ENCODE results near the gene LIPC.

DNA sequence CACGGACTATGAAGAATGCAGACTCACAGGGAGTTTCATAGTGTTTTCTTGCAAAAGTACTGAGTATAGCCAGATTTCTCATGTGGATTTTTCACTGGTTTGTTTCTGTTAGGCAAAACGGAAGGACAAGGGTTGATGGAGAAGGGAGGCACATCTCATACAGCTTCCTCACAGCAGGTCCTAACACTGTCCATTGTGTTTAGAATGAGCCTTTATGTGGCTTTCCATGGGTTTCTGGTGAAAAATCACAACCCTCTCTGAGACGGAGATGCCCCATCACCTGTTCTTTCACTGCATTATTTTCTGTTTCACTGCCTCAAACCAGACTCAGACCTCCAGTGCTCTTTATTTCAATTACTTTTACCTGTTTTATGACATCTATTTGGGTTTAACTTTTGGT is 25.0 kb upstream of the LIPC start:
- no peak for TF ChIP-seq EZH2 (IDR thresholded peaks at IDR 0.05; ENCODE audit: borderline replicate concordance, low read depth, low read length, severe bottlenecking)
- TF ChIP-seq, protein P1, sequence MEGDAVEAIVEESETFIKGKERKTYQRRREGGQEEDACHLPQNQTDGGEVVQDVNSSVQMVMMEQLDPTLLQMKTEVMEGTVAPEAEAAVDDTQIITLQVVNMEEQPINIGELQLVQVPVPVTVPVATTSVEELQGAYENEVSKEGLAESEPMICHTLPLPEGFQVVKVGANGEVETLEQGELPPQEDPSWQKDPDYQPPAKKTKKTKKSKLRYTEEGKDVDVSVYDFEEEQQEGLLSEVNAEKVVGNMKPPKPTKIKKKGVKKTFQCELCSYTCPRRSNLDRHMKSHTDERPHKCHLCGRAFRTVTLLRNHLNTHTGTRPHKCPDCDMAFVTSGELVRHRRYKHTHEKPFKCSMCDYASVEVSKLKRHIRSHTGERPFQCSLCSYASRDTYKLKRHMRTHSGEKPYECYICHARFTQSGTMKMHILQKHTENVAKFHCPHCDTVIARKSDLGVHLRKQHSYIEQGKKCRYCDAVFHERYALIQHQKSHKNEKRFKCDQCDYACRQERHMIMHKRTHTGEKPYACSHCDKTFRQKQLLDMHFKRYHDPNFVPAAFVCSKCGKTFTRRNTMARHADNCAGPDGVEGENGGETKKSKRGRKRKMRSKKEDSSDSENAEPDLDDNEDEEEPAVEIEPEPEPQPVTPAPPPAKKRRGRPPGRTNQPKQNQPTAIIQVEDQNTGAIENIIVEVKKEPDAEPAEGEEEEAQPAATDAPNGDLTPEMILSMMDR (IDR thresholded peaks at IDR 0.05; ENCODE audit: extremely low read depth in 1 of 2, insufficient read depth in 1 of 2, low read depth in 1 of 2, low read length in 2 of 2) = no peak
- no peak for TF ChIP-seq POLR2A (IDR thresholded peaks at IDR 0.05; ENCODE audit: low read depth, low read length)
- no peak for TF ChIP-seq POLR2AphosphoS5 (IDR thresholded peaks at IDR 0.05; ENCODE audit: insufficient read depth, low read depth, low read length)
- TF ChIP-seq MAX (IDR thresholded peaks at IDR 0.05; ENCODE audit: insufficient read depth, insufficient read length) = no peak
- no peak for TF ChIP-seq FOS (IDR thresholded peaks at IDR 0.05; ENCODE audit: borderline replicate concordance, insufficient read depth, low read length)
- TF ChIP-seq GATA2 (IDR thresholded peaks at IDR 0.05; ENCODE audit: insufficient read depth, insufficient read length, low read depth, low read length) = no peak
- TF ChIP-seq MYC (IDR thresholded peaks at IDR 0.05; ENCODE audit: low read depth, low read length) = no peak

All from endothelial cell of umbilical vein (primary cell).